Colonic mucosa (tissue), 4 donors: ENCODE measurements around the gene TRIM3. TPM values are rescaled to one million over a fixed set of nuclear protein-coding genes. Genes with fewer than 3 reads are reported as not detected.

Experiments
- DNase-seq: peaks from one replicate; pipeline ENCODE4 v3.0.0-alpha.2; 2020
- H3K27ac ChIP-seq: fragments of 200-600 bp; one replicate; pipeline ENCODE4 v1.8.0; 2021
- H3K27me3 ChIP-seq: fragments of 200-600 bp; one replicate; pipeline ENCODE4 v1.8.0; 2021
- H3K36me3 ChIP-seq: fragments of 200-600 bp; one replicate; pipeline ENCODE4 v1.8.0; 2021
- H3K4me1 ChIP-seq: fragments of 200-600 bp; one replicate; pipeline ENCODE4 v1.8.0; 2021; ENCODE audit warnings: mild to moderate bottlenecking
- H3K4me3 ChIP-seq: fragments of 200-600 bp; one replicate; pipeline ENCODE4 v1.8.0; 2021
- H3K9ac ChIP-seq, 2 donors: one replicate each; pipeline ENCODE4 v1.7.0; 2013; ENCODE audit warnings: control low read depth in 2 of 2, low read depth in 2 of 2, low read length in 2 of 2
- H3K9me3 ChIP-seq: fragments of 200-600 bp; one replicate; pipeline ENCODE4 v1.8.0; 2021
- intact Hi-C: fragments of 100-400 bp; cut with DNase I; formaldehyde crosslinking; loops from one replicate; pipeline ENCODE4 v1.14.1; 2022
- total RNA-seq, 2 donors: library from RNA; stranded (reverse); fragmentation: NEBNext Ultra II Directional in 1 of 2; extraction: Animal tissue kit (Norgen Biotek cat#: 25700) in 1 of 2; gene quantifications; one replicate each; pipeline ENCODE4 v1.2.1, GENCODE V29; 2021
- TF ChIP-seq, protein P1 (sequence below): fragments of 200-600 bp; IDR thresholded peaks from one replicate; pipeline ENCODE4 v1.8.0; 2022; ENCODE audit warnings: antibody characterized with exemption, mild to moderate bottlenecking
- donor health status: healthy.
- donor health status: DM: no; HTN: no; CAD: no.
- donor health status: DM: no; HTN: no; CAD: no.

Gene TRIM3
- total RNA-seq, 2 donors from 2014 or later: 30.0 to 59.0 TPM

DNA sequence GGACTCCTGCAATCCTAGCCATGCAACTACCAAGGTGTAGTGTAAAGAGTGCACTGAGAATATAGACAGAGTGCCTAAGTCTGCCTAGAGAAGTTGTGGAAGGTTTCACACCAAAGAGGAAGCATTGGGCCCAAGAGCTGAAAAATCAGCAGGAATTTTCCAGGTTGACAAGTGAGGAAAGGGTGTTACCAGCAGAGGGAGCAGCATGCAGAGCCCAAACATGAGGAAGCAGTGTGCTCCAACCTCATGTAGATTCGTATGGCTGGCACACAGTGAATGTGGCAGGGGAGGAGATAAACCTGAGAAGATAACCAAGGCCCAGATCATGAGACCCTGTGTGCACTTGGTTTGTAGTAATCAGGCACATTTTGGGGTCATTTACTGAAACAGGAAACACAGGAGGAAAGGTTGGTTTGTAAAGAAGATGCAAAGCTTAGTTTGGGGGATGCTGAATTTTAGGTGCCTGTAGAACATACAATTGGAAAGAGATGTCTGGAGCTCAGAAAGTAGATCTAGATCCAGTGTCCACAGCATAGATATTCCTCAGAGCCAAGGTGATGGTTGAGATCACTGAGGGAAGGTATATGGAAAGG lies 34.7 kb downstream of the TRIM3 start:
- TF ChIP-seq, protein P1, sequence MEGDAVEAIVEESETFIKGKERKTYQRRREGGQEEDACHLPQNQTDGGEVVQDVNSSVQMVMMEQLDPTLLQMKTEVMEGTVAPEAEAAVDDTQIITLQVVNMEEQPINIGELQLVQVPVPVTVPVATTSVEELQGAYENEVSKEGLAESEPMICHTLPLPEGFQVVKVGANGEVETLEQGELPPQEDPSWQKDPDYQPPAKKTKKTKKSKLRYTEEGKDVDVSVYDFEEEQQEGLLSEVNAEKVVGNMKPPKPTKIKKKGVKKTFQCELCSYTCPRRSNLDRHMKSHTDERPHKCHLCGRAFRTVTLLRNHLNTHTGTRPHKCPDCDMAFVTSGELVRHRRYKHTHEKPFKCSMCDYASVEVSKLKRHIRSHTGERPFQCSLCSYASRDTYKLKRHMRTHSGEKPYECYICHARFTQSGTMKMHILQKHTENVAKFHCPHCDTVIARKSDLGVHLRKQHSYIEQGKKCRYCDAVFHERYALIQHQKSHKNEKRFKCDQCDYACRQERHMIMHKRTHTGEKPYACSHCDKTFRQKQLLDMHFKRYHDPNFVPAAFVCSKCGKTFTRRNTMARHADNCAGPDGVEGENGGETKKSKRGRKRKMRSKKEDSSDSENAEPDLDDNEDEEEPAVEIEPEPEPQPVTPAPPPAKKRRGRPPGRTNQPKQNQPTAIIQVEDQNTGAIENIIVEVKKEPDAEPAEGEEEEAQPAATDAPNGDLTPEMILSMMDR: peak; percentile 68
- H3K4me3 ChIP-seq: no peak overlapping the region
- peak; percentile 70 for DNase-seq
- no peak overlapping the region for H3K9ac ChIP-seq
- no peaks in the 10 kb centered on the region for H3K36me3 ChIP-seq
- H3K27ac ChIP-seq: no peak overlapping the region
- intact Hi-C loops: loop anchor here (2.0 kb wide), 1 partner anchor 66 kb away; no protein-coding TSS in a partner anchor
- no peaks in the 10 kb centered on the region for H3K9me3 ChIP-seq
- H3K27me3 ChIP-seq: no peaks in the 10 kb centered on the region
- H3K4me1 ChIP-seq: no peaks in the 10 kb centered on the region

DNA sequence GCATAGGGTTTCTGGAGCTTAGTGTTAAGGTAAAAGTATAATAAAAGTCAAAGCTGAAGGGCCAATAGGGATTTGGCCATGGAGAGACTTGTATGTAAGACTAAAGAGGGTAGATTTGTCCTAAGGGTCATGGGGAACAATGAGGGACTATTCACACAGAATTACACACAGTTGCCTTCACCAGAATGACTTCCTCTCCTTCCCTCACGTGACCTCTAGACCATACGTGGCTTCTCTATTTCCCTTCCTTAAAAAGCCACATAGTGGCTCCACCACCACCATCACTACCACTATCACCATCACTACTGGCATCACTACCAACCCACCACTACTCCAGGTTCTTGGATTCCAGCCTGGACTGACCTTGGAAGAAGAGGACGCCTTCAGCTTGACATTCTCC lies 35.7 kb downstream of the TRIM3 start:
- H3K4me1 ChIP-seq: no peaks in the 10 kb centered on the region
- TF ChIP-seq, protein P1: no peak
- H3K36me3 ChIP-seq: no peaks in the 10 kb centered on the region
- no peak overlapping the region for H3K4me3 ChIP-seq
- no peaks in the 10 kb centered on the region for H3K27me3 ChIP-seq
- DNase-seq: no peak
- intact Hi-C loops: loop anchor here (2.0 kb wide), 1 partner anchor 67 kb away; no protein-coding TSS in a partner anchor
- H3K27ac ChIP-seq: no peak overlapping the region
- no peaks in the 10 kb centered on the region for H3K9me3 ChIP-seq
- no peak overlapping the region for H3K9ac ChIP-seq

DNA sequence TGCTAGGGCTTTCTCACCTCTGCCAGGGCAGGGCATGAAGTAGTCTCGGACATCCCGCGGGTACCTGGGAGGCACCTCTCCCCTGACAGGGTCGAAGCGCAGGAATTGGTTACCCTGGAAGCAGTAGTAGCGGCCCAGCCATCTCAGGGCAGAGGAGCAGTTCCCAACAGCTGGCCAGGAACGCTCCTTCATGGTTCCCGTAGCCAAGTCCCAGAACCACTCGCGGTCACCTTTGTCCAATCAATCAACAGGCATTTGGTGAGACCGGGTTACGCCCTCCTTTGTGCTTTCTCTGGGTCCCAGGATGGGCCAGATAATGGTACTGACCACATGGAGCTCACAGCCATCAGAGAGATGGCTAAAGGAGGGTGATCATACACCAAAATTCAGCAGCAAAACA lies 36.3 kb downstream of the TRIM3 start:
- DNase-seq: no peak
- Histone ChIP-seq H3K27ac (no peak overlapping the region), H3K27me3 (no peaks in the 10 kb centered on the region), H3K9ac (no peak overlapping the region), H3K36me3 (no peaks in the 10 kb centered on the region), H3K4me3 (no peak overlapping the region), H3K4me1 (no peaks in the 10 kb centered on the region), H3K9me3 (no peaks in the 10 kb centered on the region)
- intact Hi-C loops: no loop called here
- TF ChIP-seq, protein P1: no peak

DNA sequence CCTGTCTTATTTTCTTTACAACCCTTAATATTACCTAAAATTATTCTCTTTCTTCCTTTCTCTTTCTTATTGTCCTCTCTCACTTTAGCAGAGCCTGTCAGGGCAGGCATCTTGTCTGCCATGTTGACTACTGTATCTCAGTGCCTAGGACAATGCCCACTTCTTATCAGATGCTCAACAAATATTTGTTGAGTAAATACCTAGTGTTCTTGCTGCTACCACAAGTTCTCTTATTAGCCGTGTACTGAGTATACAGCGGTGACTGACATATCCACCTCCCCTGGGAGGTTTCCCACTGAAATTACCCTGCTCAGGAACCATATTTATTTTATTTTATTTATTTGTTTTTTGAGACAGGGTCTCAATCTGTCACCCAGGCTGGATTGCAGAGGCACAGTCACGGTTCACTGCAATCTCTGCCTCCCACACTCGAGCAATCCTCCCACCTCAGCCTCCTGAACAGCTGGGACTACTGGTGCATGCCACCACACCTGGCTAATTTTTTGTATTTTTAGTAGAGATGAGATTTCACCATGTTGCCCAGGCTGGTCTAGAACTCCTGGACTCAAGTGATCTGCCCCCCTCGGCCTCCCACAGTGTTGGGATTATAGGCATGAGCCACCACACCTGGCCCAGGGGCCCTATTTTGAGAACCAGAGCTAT lies 39.6 kb downstream of the TRIM3 start:
- DNase-seq: no peak
- intact Hi-C loops: no loop called here
- Histone ChIP-seq H3K4me3 (no peak overlapping the region), H3K9me3 (no peaks in the 10 kb centered on the region), H3K27me3 (no peaks in the 10 kb centered on the region), H3K27ac (no peak overlapping the region), H3K4me1 (no peaks in the 10 kb centered on the region), H3K36me3 (no peaks in the 10 kb centered on the region), H3K9ac (no peak overlapping the region)
- TF ChIP-seq, protein P1: no peak

DNA sequence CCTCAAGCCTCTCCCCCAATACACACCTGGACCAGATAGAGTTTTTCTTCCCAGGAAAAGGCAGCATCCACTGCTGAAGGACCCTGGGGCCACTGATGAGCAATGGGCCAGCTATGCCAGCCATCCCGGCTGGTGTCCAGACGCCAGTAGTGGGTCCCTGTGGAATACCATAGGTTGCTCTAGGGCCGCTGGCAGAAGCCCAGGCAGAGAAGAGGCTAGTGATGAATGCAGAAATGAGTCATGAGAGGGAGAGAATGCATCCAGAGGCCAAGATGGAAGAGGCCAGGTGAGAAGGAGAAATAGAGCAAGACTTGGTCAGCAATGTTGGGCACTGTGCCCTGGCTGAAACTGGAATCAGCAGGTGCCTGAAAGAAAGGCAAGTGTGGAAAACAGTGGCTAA lies 41.9 kb downstream of the TRIM3 start:
- TF ChIP-seq, protein P1: no peak
- Histone ChIP-seq H3K9me3 (no peaks in the 10 kb centered on the region), H3K4me1 (no peaks in the 10 kb centered on the region), H3K36me3 (no peaks in the 10 kb centered on the region), H3K4me3 (no peak overlapping the region), H3K27me3 (no peaks in the 10 kb centered on the region), H3K27ac (no peak overlapping the region), H3K9ac (no peak overlapping the region)
- intact Hi-C loops: no loop called here
- DNase-seq: no peak
